K562 (cell line): Measurements from ENCODE around the gene TIMM44. TPM values are rescaled to one million over a fixed set of nuclear protein-coding genes. Genes with fewer than 3 reads are reported as not detected.

Experiments
- ATAC-seq: fragments of 200-7000 bp; cut with Tn5 transposase; 3 replicates; pipeline ENCODE4 v1.9.1; 2020; ENCODE audit warnings: moderate library complexity
- BruUV-seq: library from RNA; stranded (reverse); fragments of 400-500 nt; replicated peaks from 2 replicates; lab custom pipeline; 2021; lab: Mats Ljungman, UMichigan
- CTCF ChIA-PET: fragments of 300-600 bp; formaldehyde crosslinking; extraction: SDS; loops from one replicate; lab custom pipeline; 2021; ENCODE audit warnings: low intra/inter-chr PET ratio; lab: Yijun Ruan, JAX
- POLR2A ChIA-PET: fragments of 300-600, 350-650 bp; sonication (Branson Sonifier 250); formaldehyde crosslinking; extraction: SDS; loops from one replicate; lab custom pipeline; 2021; ENCODE audit warnings: antibody characterized with exemption, inconsistent platforms; lab: Yijun Ruan, JAX
- DNase-seq, 4 experiments: peaks; one replicate each; pipeline versions ENCODE4 v3.0.0 to v3.0.0-alpha.2; 2011 to 2018; ENCODE audit warnings: low spot score in 3 of 4, mixed read lengths in 3 of 4; ENCODE audit errors: extremely low read depth in 1 of 4
- FAIRE-seq: peaks from 2 replicates; lab custom pipeline; 2011; peaks lifted over from hg19 to GRCh38; lab: Jason Lieb, UNC
- H2AFZ ChIP-seq: 2 replicates; pipeline ENCODE4 v1.6.0; 2011; ENCODE audit warnings: low read depth, low read length, control low read depth, inconsistent platforms
- H3K27ac ChIP-seq: fragments of 200-600 bp; 3 replicates; pipeline ENCODE4 v1.8.0; 2011; ENCODE audit warnings: low read depth, mild to moderate bottlenecking, control low read depth, inconsistent platforms, low read length, moderate library complexity, mixed read lengths; ENCODE audit errors: extremely low read depth
- H3K27me3 ChIP-seq, 2 experiments: fragments of 300-600 bp in 1 of 2; 2 replicates in 1 of 2; 3 replicates in 1 of 2; pipeline versions ENCODE4 v1.6.0 to v1.8.0; 2011; ENCODE audit warnings: inconsistent platforms in 2 of 2, low read length in 2 of 2, mild to moderate bottlenecking in 1 of 2, mixed read lengths in 1 of 2, moderate library complexity in 1 of 2; ENCODE audit not compliant: control insufficient read depth in 2 of 2, insufficient read depth in 2 of 2
- H3K36me3 ChIP-seq: fragments of 300-600 bp; 3 replicates; pipeline ENCODE4 v1.8.0; 2011; ENCODE audit warnings: mild to moderate bottlenecking, low read length, inconsistent platforms; ENCODE audit not compliant: control insufficient read depth, insufficient read depth
- H3K4me1 ChIP-seq, 2 experiments: fragments of 200-600 bp in 1 of 2; replicated peaks in 1 of 2; 2 replicates in 1 of 2; 3 replicates in 1 of 2; pipeline versions ENCODE4 v1.5.1 to v1.8.0; 2011; ENCODE audit warnings: inconsistent platforms in 2 of 2, low read length in 2 of 2, mild to moderate bottlenecking in 1 of 2, mixed read lengths in 1 of 2, moderate library complexity in 1 of 2; ENCODE audit not compliant: control insufficient read depth in 2 of 2, insufficient read depth in 2 of 2
- H3K4me2 ChIP-seq: 2 replicates; pipeline ENCODE4 v1.6.1; 2011; ENCODE audit warnings: low read length, control low read depth, inconsistent platforms, mixed read lengths; ENCODE audit not compliant: insufficient read depth
- H3K4me3 ChIP-seq: fragments of 200-600 bp; sonication (generic), shearing (Covaris generic); 2 replicates; pipeline ENCODE4 v1.5.1; 2016; ENCODE audit warnings: control low read depth, inconsistent platforms
- H3K79me2 ChIP-seq: fragments of 200-600 bp; 3 replicates; pipeline ENCODE4 v1.8.0; 2011; ENCODE audit warnings: low read length, inconsistent platforms; ENCODE audit not compliant: control insufficient read depth, insufficient read depth
- H3K9ac ChIP-seq, 2 experiments: 2 replicates each; pipeline versions ENCODE4 v1.6.0 to v1.6.1; 2011; ENCODE audit warnings: low read depth in 2 of 2, low read length in 2 of 2, control low read depth in 1 of 2, inconsistent platforms in 1 of 2, mild to moderate bottlenecking in 1 of 2, mixed read lengths in 1 of 2; ENCODE audit not compliant: insufficient read depth in 1 of 2
- H3K9me1 ChIP-seq: one replicate; pipeline ENCODE4 v1.6.0; 2011; ENCODE audit warnings: inconsistent platforms, mild to moderate bottlenecking, low read length, moderate library complexity; ENCODE audit not compliant: control insufficient read depth, insufficient read depth
- H3K9me3 ChIP-seq: replicated peaks from 2 replicates; pipeline ENCODE4 v1.5.1; 2011; ENCODE audit warnings: low read depth, low read length, inconsistent platforms; ENCODE audit not compliant: control insufficient read depth, insufficient read depth
- H4K20me1 ChIP-seq: replicated peaks from 2 replicates; pipeline ENCODE4 v1.6.1; 2011; ENCODE audit warnings: low read length, inconsistent platforms, mixed read lengths; ENCODE audit not compliant: control insufficient read depth, insufficient read depth
- BACH1 ChIP-seq: fragments of 200-800 bp; sonication (Bioruptor generic); IDR thresholded peaks from 2 replicates; pipeline ENCODE4 v1.6.1; 2016; ENCODE audit warnings: missing genetic modification characterization, missing compliant biosample characterization
- BRF2 ChIP-seq: IDR thresholded peaks from 3 replicates; pipeline ENCODE4 v1.6.1; 2011; ENCODE audit warnings: borderline replicate concordance, mild to moderate bottlenecking; ENCODE audit not compliant: insufficient read length, insufficient read depth
- CAMTA2 ChIP-seq: fragments of 250-450 bp; sonication (Bioruptor Pico); conservative IDR thresholded peaks from 2 replicates; pipeline ENCODE4 v1.5.1; 2022
- HDAC8 ChIP-seq: fragments of 450-650 bp; IDR thresholded peaks from 2 replicates; pipeline ENCODE4 v1.6.1; 2016; ENCODE audit warnings: mild to moderate bottlenecking, missing genetic modification characterization, moderate library complexity, missing compliant biosample characterization
- NFIC ChIP-seq: fragments of 450-650 bp; IDR thresholded peaks from 2 replicates; pipeline ENCODE4 v1.6.1; 2017; ENCODE audit warnings: mild to moderate bottlenecking, inconsistent platforms
- SMAD1 ChIP-seq: fragments of 150-350 bp; IDR thresholded peaks from 2 replicates; pipeline ENCODE4 v1.6.1; 2014; ENCODE audit warnings: low read length, low read depth; ENCODE audit not compliant: partially characterized antibody
- ZFP36 ChIP-seq: fragments of 150-350 bp; IDR thresholded peaks from 2 replicates; pipeline ENCODE4 v1.6.1; 2018; ENCODE audit warnings: low read length, low read depth; ENCODE audit not compliant: partially characterized antibody
- ZKSCAN8 ChIP-seq: fragments of 200-800 bp; sonication (Bioruptor generic); IDR thresholded peaks from 2 replicates; pipeline ENCODE4 v1.6.1; 2016; ENCODE audit warnings: missing genetic modification characterization, missing compliant biosample characterization
- ZNF140 ChIP-seq: fragments of 250-450 bp; sonication (Bioruptor Pico); IDR thresholded peaks from 2 replicates; pipeline ENCODE4 v1.8.0; 2021; ENCODE audit warnings: moderate library complexity, mild to moderate bottlenecking, inconsistent platforms
- ZNF263 ChIP-seq: sonication (generic); formaldehyde crosslinking; IDR thresholded peaks from 2 replicates; pipeline ENCODE4 v1.8.0; 2022; ENCODE audit warnings: mild to moderate bottlenecking, missing genetic modification reagents, borderline replicate concordance
- ZNF274 ChIP-seq: IDR thresholded peaks from 2 replicates; pipeline ENCODE4 v1.6.1; 2011; ENCODE audit warnings: low read depth, mild to moderate bottlenecking, low read length, moderate library complexity, borderline replicate concordance
- ZNF77 ChIP-seq: fragments of 250-450 bp; sonication (Bioruptor Pico); IDR thresholded peaks from 2 replicates; pipeline ENCODE4 v1.5.0; 2020
- WGBS: fragments of 100-300 bp; shearing (Covaris generic); methylation state at CpG from one replicate; pipeline ENCODE4 v1.1.6; 2016; ENCODE audit warnings: low coverage, mixed read lengths; ENCODE audit not compliant: insufficient coverage; ENCODE audit errors: missing lambda C conversion rate; 5-methylcytosine and 5-hydroxymethylcytosine counted together
- in situ Hi-C: fragments of 300-500 bp; cut with MboI; formaldehyde crosslinking; loops from 4 replicates; pipeline ENCODE4 v1.15.0; 2018; ENCODE audit warnings: inconsistent platforms, mixed read lengths
- intact Hi-C: fragments of 100-400 bp; cut with micrococcal nuclease; formaldehyde crosslinking; loops from 2 replicates; pipeline ENCODE4 v1.14.2; 2022
- polyA plus RNA-seq, 8 experiments: library from polyadenylated mRNA; depleted of rRNA in 4 of 8; stranded (reverse) in 5 of 8; unstranded in 3 of 8; fragments of >200 nt; fragmentation: Nextera tagmentation in 2 of 8; fragmentation: Illumina TruSeq in 1 of 8; extraction: Ambion mirVana in 2 of 8; extraction: Trizol in 1 of 8; gene quantifications; 2 replicates each; pipeline versions ENCODE4 v1.2.1 to v1.2.3, GENCODE V29; 2011 to 2014; ENCODE audit warnings: inconsistent platforms in 1 of 8, missing spikeins in 1 of 8
- total RNA-seq, 7 experiments: library from RNA; depleted of rRNA in 6 of 7; stranded (reverse); fragments of >200 nt in 6 of 7; fragmentation: Illumina TruSeq in 2 of 7; extraction: Trizol in 2 of 7; gene quantifications; 2 replicates each; pipeline versions ENCODE4 v1.2.1 to v1.2.3, GENCODE V29; 2011 to 2021; ENCODE audit warnings: low replicate concordance in 1 of 7
- TF ChIP-seq, protein P1 (sequence below): sonication (generic); formaldehyde crosslinking; IDR thresholded peaks from 2 replicates; pipeline ENCODE4 v1.8.0; 2022; ENCODE audit warnings: missing genetic modification reagents, mild to moderate bottlenecking, moderate library complexity, borderline replicate concordance
- TF ChIP-seq, protein P2 (sequence below): sonication (generic); formaldehyde crosslinking; IDR thresholded peaks from 2 replicates; pipeline ENCODE4 v1.9.0; 2022; ENCODE audit warnings: mild to moderate bottlenecking, missing genetic modification reagents

Gene TIMM44
- total and polyA plus RNA-seq, 9 of the 15 experiments (the other 6 are each of a cell fraction or from before 2014, with no cell fraction given): 10.3 to 231 (median 89.3) TPM

DNA sequence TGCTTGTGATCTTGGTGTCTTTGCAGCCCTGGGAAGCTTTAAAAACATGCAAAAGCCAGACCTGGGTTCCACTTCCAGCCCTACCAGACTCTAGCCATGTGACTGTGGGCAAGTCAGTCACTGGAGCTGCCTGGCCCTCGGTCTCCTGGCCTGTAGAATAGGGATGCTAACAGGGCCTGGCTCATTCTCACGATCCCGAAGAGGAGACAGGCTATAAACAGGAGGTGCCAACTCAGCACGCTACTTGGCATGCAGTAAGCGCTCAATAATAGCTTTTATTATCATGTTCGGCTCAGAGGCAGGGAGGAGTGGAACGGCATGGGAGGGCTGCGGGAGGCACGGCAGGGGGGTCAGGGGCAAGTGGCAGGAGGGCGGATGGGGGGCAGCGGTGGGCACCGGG lies 19.2 kb downstream of the TIMM44 start:
- no peak for FAIRE-seq
- DNase-seq: no peak
- H3K27ac ChIP-seq: no peak overlapping the region
- H4K20me1 ChIP-seq: peaks cover 29% of the 10 kb centered on the region; the same call in 1 of the 2 replicates
- WGBS: 67% methylated on average over 7 of the region's 12 CpGs
- H3K9me3 ChIP-seq: no peaks in the 10 kb centered on the region
- H3K4me3 ChIP-seq: no peak overlapping the region
- H3K4me1 ChIP-seq: peaks cover 13 to 84% of the 10 kb centered on the region in 2 experiments
- H3K4me2 ChIP-seq: no peak overlapping the region
- H3K79me2 ChIP-seq: peaks cover 5% of the 10 kb centered on the region; the same call in 2 of the 3 replicates
- POLR2A ChIA-PET: no interaction called here
- in situ Hi-C loops (loop anchor here (5.0 kb wide), 1 partner anchor 72 kb away; no protein-coding TSS in a partner anchor), intact Hi-C loops (loop anchor here (5.0 kb wide), 1 partner anchor 52 kb away; the partner anchor contains the start of gene PRR36)
- TF ChIP-seq CAMTA2 (CRISPR knock-in tag) (no peak), ZFP36 (peak; percentile 16), BACH1 (no peak), ZNF77 (CRISPR knock-in tag) (no peak), ZNF140 (no peak), ZKSCAN8 (peak; percentile 95), NFIC (no peak), ZNF263 (CRISPR knock-in tag) (no peak), BRF2 (no peak), HDAC8 (tag) (no peak), ZNF274 (no peak), SMAD1 (no peak)
- TF ChIP-seq, protein P1, sequence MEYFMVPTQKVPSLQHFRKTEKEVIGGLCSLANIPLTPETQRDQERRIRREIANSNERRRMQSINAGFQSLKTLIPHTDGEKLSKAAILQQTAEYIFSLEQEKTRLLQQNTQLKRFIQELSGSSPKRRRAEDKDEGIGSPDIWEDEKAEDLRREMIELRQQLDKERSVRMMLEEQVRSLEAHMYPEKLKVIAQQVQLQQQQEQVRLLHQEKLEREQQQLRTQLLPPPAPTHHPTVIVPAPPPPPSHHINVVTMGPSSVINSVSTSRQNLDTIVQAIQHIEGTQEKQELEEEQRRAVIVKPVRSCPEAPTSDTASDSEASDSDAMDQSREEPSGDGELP (CRISPR knock-in tag): 0 out of 2 replicates have a peak, but pooled peaks have one; percentile 10
- TF ChIP-seq, protein P2, sequence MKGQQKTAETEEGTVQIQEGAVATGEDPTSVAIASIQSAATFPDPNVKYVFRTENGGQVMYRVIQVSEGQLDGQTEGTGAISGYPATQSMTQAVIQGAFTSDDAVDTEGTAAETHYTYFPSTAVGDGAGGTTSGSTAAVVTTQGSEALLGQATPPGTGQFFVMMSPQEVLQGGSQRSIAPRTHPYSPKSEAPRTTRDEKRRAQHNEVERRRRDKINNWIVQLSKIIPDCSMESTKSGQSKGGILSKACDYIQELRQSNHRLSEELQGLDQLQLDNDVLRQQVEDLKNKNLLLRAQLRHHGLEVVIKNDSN (CRISPR knock-in tag): 0 out of 2 replicates have a peak, but pooled peaks have one; percentile 29
- H3K27me3 ChIP-seq: no peaks in the 10 kb centered on the region
- H3K9ac ChIP-seq: peak overlapping the region in 1 of 2 experiments; percentile 86; a peak in 1 of 4 replicates
- CTCF ChIA-PET: interaction anchor here (1.4 kb wide), 1 partner anchor 71 kb away, joined by 5 read pairs; no protein-coding TSS in a partner anchor
- BruUV-seq: no TSS peak
- H3K36me3 ChIP-seq: peaks cover 35% of the 10 kb centered on the region; the same call in 1 of the 3 replicates
- H2AFZ ChIP-seq: no peak overlapping the region
- no peaks in the 10 kb centered on the region for H3K9me1 ChIP-seq
- ATAC-seq: no peak
